PFSK-1 (cell line): Measurements from ENCODE around the gene HYLS1. TPM values are rescaled to one million over a fixed set of nuclear protein-coding genes. Genes with fewer than 3 reads are reported as not detected.

ENCODE experiments used
- FOXP2 ChIP-seq: optimal IDR thresholded peaks from 2 replicates; pipeline ENCODE3; 2011; ENCODE audit warnings: borderline replicate concordance, control low read depth, inconsistent platforms; ENCODE audit not compliant: insufficient read depth; ENCODE audit errors: extremely low read length, extremely low read depth
- POLR2AphosphoS5 ChIP-seq: IDR thresholded peaks from 2 replicates; pipeline ENCODE4 v1.6.1; 2012; ENCODE audit warnings: low read depth, mild to moderate bottlenecking, control low read depth, low read length, moderate library complexity
- REST ChIP-seq, 2 experiments: IDR thresholded peaks; 2 replicates each; pipeline versions ENCODE4 v1.6.1 to v1.8.0; 2011 to 2012; ENCODE audit warnings: low read depth in 2 of 2, low read length in 2 of 2, control low read depth in 1 of 2, inconsistent platforms in 1 of 2, mild to moderate bottlenecking in 1 of 2, moderate library complexity in 1 of 2; ENCODE audit not compliant: insufficient read depth in 1 of 2
- SIN3A ChIP-seq: IDR thresholded peaks from 2 replicates; pipeline ENCODE4 v1.6.1; 2012; ENCODE audit warnings: mild to moderate bottlenecking, low read length, moderate library complexity, borderline replicate concordance; ENCODE audit not compliant: insufficient read depth
- TAF1 ChIP-seq: IDR thresholded peaks from 2 replicates; pipeline ENCODE4 v1.6.1; 2012; ENCODE audit warnings: low read length, control low read depth, borderline replicate concordance; ENCODE audit not compliant: insufficient read depth
- polyA plus RNA-seq: library from polyadenylated mRNA; unstranded; fragments of >200 nt; gene quantifications from one replicate; pipeline ENCODE4 v1.2.1, GENCODE V29; 2012; ENCODE audit warnings: low read depth, missing spikeins; ENCODE audit not compliant: insufficient read length

Gene HYLS1
- 0.67 TPM for polyA plus RNA-seq

- TF ChIP-seq POLR2AphosphoS5 (peak; percentile 48; the same call in 1 of the 2 replicates), FOXP2 (peak; percentile 10), REST (IDR thresholded peaks at IDR 0.05; ENCODE audit: insufficient read depth in 1 of 2, low read depth in 2 of 2, low read length in 2 of 2) (no peak)
Measured at GRCh38 chr11:125887373-125888324, at the start of gene HYLS1. HYLS1 (plus strand) TSS chr11:125887668; CDS start chr11:125899369, 11,701 bp downstream.

- TF ChIP-seq TAF1: no peak
- TF ChIP-seq REST (IDR thresholded peaks at IDR 0.05; ENCODE audit: insufficient read depth in 1 of 2, low read depth in 2 of 2, low read length in 2 of 2): no peak
Measured at GRCh38 chr11:125842321-125842948, 45.0 kb upstream of the HYLS1 start.

- TF ChIP-seq SIN3A (no peak), TAF1 (no peak), POLR2AphosphoS5 (no peak), FOXP2 (no peak), REST (IDR thresholded peaks at IDR 0.05; ENCODE audit: insufficient read depth in 1 of 2, low read depth in 2 of 2, low read length in 2 of 2) (no peak)
Measured at GRCh38 chr11:125846188-125846587, 41.3 kb upstream of the HYLS1 start.

GRCh38 chr11:125869521-125869920, 17.9 kb upstream of the HYLS1 start:
- TF ChIP-seq REST (IDR thresholded peaks at IDR 0.05; ENCODE audit: insufficient read depth in 1 of 2, low read depth in 2 of 2, low read length in 2 of 2): no peak
- no peak for TF ChIP-seq FOXP2
- no peak for TF ChIP-seq POLR2AphosphoS5
- no peak for TF ChIP-seq TAF1
- no peak for TF ChIP-seq SIN3A
